ENCODE measurements around the gene TGM2.

- no peak for TF ChIP-seq CTCF (IDR thresholded peaks at IDR 0.05)
- no peak for TF ChIP-seq EZH2 (IDR thresholded peaks at IDR 0.05; ENCODE audit: borderline replicate concordance, insufficient read depth, low read depth, low read length, poor library complexity, severe bottlenecking)
Observed at GRCh38 chr20:38208088-38208487, 43.0 kb upstream of the TGM2 start.
